ENCODE results near the gene SMIM17.

Gene SMIM17

GRCh38 chr19:56612737-56613136 lies 30.2 kb upstream of the SMIM17 start:
- H3K27ac ChIP-seq (ENCODE audit: low read length): no peak overlapping the region
- no peak overlapping the region for H3K9ac ChIP-seq (ENCODE audit: low read length in 2 of 2)
- H3K9me3 ChIP-seq (ENCODE audit: control insufficient read depth in 2 of 2, low read length in 2 of 2): peaks cover 0 to 12% of the 10 kb centered on the region in 2 donors
- no peaks in the 10 kb centered on the region for H3K27me3 ChIP-seq (ENCODE audit: control insufficient read depth in 1 of 2, insufficient read depth in 2 of 2, low read length in 2 of 2)
- peaks cover 6 to 12% of the 10 kb centered on the region in 2 donors for H3K36me3 ChIP-seq (ENCODE audit: control insufficient read depth in 2 of 2, insufficient read depth in 2 of 2, low read length in 2 of 2)
- no peaks in the 10 kb centered on the region for H3K4me1 ChIP-seq (ENCODE audit: control insufficient read depth, insufficient read depth, low read length)
- no peak overlapping the region for H3K4me3 ChIP-seq (ENCODE audit: low read length in 2 of 2)

GRCh38 chr19:56613639-56614038 lies 29.3 kb upstream of the SMIM17 start:
- no peak overlapping the region for H3K27ac ChIP-seq (ENCODE audit: low read length)
- H3K9me3 ChIP-seq (ENCODE audit: control insufficient read depth in 2 of 2, low read length in 2 of 2): peaks cover 0 to 12% of the 10 kb centered on the region in 2 donors
- H3K9ac ChIP-seq (ENCODE audit: low read length in 2 of 2): no peak overlapping the region
- no peak overlapping the region for H3K4me3 ChIP-seq (ENCODE audit: low read length in 2 of 2)
- no peaks in the 10 kb centered on the region for H3K4me1 ChIP-seq (ENCODE audit: control insufficient read depth, insufficient read depth, low read length)
- no peaks in the 10 kb centered on the region for H3K27me3 ChIP-seq (ENCODE audit: control insufficient read depth in 1 of 2, insufficient read depth in 2 of 2, low read length in 2 of 2)
- peaks cover 6 to 18% of the 10 kb centered on the region in 2 donors for H3K36me3 ChIP-seq (ENCODE audit: control insufficient read depth in 2 of 2, insufficient read depth in 2 of 2, low read length in 2 of 2)

GRCh38 chr19:56617531-56617930 lies 25.4 kb upstream of the SMIM17 start:
- H3K4me3 ChIP-seq (ENCODE audit: low read length in 2 of 2): no peak overlapping the region
- no peak overlapping the region for H3K9ac ChIP-seq (ENCODE audit: low read length in 2 of 2)
- peaks cover 9 to 10% of the 10 kb centered on the region in 2 donors for H3K9me3 ChIP-seq (ENCODE audit: control insufficient read depth in 2 of 2, low read length in 2 of 2)
- peaks cover 21 to 25% of the 10 kb centered on the region in 2 donors for H3K36me3 ChIP-seq (ENCODE audit: control insufficient read depth in 2 of 2, insufficient read depth in 2 of 2, low read length in 2 of 2)
- H3K27ac ChIP-seq (ENCODE audit: low read length): no peak overlapping the region
- H3K27me3 ChIP-seq (ENCODE audit: control insufficient read depth in 1 of 2, insufficient read depth in 2 of 2, low read length in 2 of 2): no peaks in the 10 kb centered on the region
- no peaks in the 10 kb centered on the region for H3K4me1 ChIP-seq (ENCODE audit: control insufficient read depth, insufficient read depth, low read length)

GRCh38 chr19:56619121-56619520 lies 23.8 kb upstream of the SMIM17 start:
- no peak overlapping the region for H3K9ac ChIP-seq (ENCODE audit: low read length in 2 of 2)
- no peaks in the 10 kb centered on the region for H3K27me3 ChIP-seq (ENCODE audit: control insufficient read depth in 1 of 2, insufficient read depth in 2 of 2, low read length in 2 of 2)
- peaks cover 8 to 9% of the 10 kb centered on the region in 2 donors for H3K9me3 ChIP-seq (ENCODE audit: control insufficient read depth in 2 of 2, low read length in 2 of 2)
- no peak overlapping the region for H3K27ac ChIP-seq (ENCODE audit: low read length)
- H3K4me3 ChIP-seq (ENCODE audit: low read length in 2 of 2): no peak overlapping the region
- peaks cover 24 to 32% of the 10 kb centered on the region in 2 donors for H3K36me3 ChIP-seq (ENCODE audit: control insufficient read depth in 2 of 2, insufficient read depth in 2 of 2, low read length in 2 of 2)
- no peaks in the 10 kb centered on the region for H3K4me1 ChIP-seq (ENCODE audit: control insufficient read depth, insufficient read depth, low read length)

GRCh38 chr19:56622374-56622773 lies 20.6 kb upstream of the SMIM17 start:
- no peaks in the 10 kb centered on the region for H3K4me1 ChIP-seq (ENCODE audit: control insufficient read depth, insufficient read depth, low read length)
- H3K9ac ChIP-seq (ENCODE audit: low read length in 2 of 2): no peak overlapping the region
- H3K9me3 ChIP-seq (ENCODE audit: control insufficient read depth in 2 of 2, low read length in 2 of 2): peaks cover 4 to 9% of the 10 kb centered on the region in 2 donors
- peaks cover 28 to 41% of the 10 kb centered on the region in 2 donors for H3K36me3 ChIP-seq (ENCODE audit: control insufficient read depth in 2 of 2, insufficient read depth in 2 of 2, low read length in 2 of 2)
- H3K27me3 ChIP-seq (ENCODE audit: control insufficient read depth in 1 of 2, insufficient read depth in 2 of 2, low read length in 2 of 2): no peaks in the 10 kb centered on the region
- H3K27ac ChIP-seq (ENCODE audit: low read length): no peak overlapping the region
- no peak overlapping the region for H3K4me3 ChIP-seq (ENCODE audit: low read length in 2 of 2)

- peaks cover 0 to 9% of the 10 kb centered on the region in 2 donors for H3K9me3 ChIP-seq (ENCODE audit: control insufficient read depth in 2 of 2, low read length in 2 of 2)
- no peaks in the 10 kb centered on the region for H3K4me1 ChIP-seq (ENCODE audit: control insufficient read depth, insufficient read depth, low read length)
- no peak overlapping the region for H3K4me3 ChIP-seq (ENCODE audit: low read length in 2 of 2)
- no peak overlapping the region for H3K27ac ChIP-seq (ENCODE audit: low read length)
- peaks cover 28 to 36% of the 10 kb centered on the region in 2 donors for H3K36me3 ChIP-seq (ENCODE audit: control insufficient read depth in 2 of 2, insufficient read depth in 2 of 2, low read length in 2 of 2)
- H3K27me3 ChIP-seq (ENCODE audit: control insufficient read depth in 1 of 2, insufficient read depth in 2 of 2, low read length in 2 of 2): no peaks in the 10 kb centered on the region
- no peak overlapping the region for H3K9ac ChIP-seq (ENCODE audit: low read length in 2 of 2)
Observed at GRCh38 chr19:56623006-56623405, 20.0 kb upstream of the SMIM17 start.

- no peaks in the 10 kb centered on the region for H3K4me1 ChIP-seq (ENCODE audit: control insufficient read depth, insufficient read depth, low read length)
- H3K27ac ChIP-seq (ENCODE audit: low read length): no peak overlapping the region
- H3K9ac ChIP-seq (ENCODE audit: low read length in 2 of 2): no peak overlapping the region
- H3K4me3 ChIP-seq (ENCODE audit: low read length in 2 of 2): no peak overlapping the region
- no peaks in the 10 kb centered on the region for H3K27me3 ChIP-seq (ENCODE audit: control insufficient read depth in 1 of 2, insufficient read depth in 2 of 2, low read length in 2 of 2)
- H3K36me3 ChIP-seq (ENCODE audit: control insufficient read depth in 2 of 2, insufficient read depth in 2 of 2, low read length in 2 of 2): peaks cover 28 to 34% of the 10 kb centered on the region in 2 donors
- peaks cover 5 to 18% of the 10 kb centered on the region in 2 donors for H3K9me3 ChIP-seq (ENCODE audit: control insufficient read depth in 2 of 2, low read length in 2 of 2)
Observed at GRCh38 chr19:56625708-56626107, 17.3 kb upstream of the SMIM17 start.

- no peaks in the 10 kb centered on the region for H3K4me1 ChIP-seq (ENCODE audit: control insufficient read depth, insufficient read depth, low read length)
- no peak overlapping the region for H3K4me3 ChIP-seq (ENCODE audit: low read length in 2 of 2)
- H3K27me3 ChIP-seq (ENCODE audit: control insufficient read depth in 1 of 2, insufficient read depth in 2 of 2, low read length in 2 of 2): no peaks in the 10 kb centered on the region
- peaks cover 19 to 25% of the 10 kb centered on the region in 2 donors for H3K9me3 ChIP-seq (ENCODE audit: control insufficient read depth in 2 of 2, low read length in 2 of 2)
- H3K36me3 ChIP-seq (ENCODE audit: control insufficient read depth in 2 of 2, insufficient read depth in 2 of 2, low read length in 2 of 2): peaks cover 0 to 2% of the 10 kb centered on the region in 2 donors
- no peak overlapping the region for H3K27ac ChIP-seq (ENCODE audit: low read length)
- no peak overlapping the region for H3K9ac ChIP-seq (ENCODE audit: low read length in 2 of 2)
Observed at GRCh38 chr19:56633021-56633420, 9.9 kb upstream of the SMIM17 start.

GRCh38 chr19:56637976-56638555 lies 4.9 kb upstream of the SMIM17 start:
- no peak overlapping the region for H3K9ac ChIP-seq (ENCODE audit: low read length in 2 of 2)
- H3K27ac ChIP-seq (ENCODE audit: low read length): no peak overlapping the region
- no peak overlapping the region for H3K4me3 ChIP-seq (ENCODE audit: low read length in 2 of 2)
- no peaks in the 10 kb centered on the region for H3K4me1 ChIP-seq (ENCODE audit: control insufficient read depth, insufficient read depth, low read length)
- H3K27me3 ChIP-seq (ENCODE audit: control insufficient read depth in 1 of 2, insufficient read depth in 2 of 2, low read length in 2 of 2): peaks cover 0 to 4% of the 10 kb centered on the region in 2 donors
- H3K36me3 ChIP-seq (ENCODE audit: control insufficient read depth in 2 of 2, insufficient read depth in 2 of 2, low read length in 2 of 2): no peaks in the 10 kb centered on the region
- peaks cover 6 to 11% of the 10 kb centered on the region in 2 donors for H3K9me3 ChIP-seq (ENCODE audit: control insufficient read depth in 2 of 2, low read length in 2 of 2)

GRCh38 chr19:56639217-56639616 lies 3.7 kb upstream of the SMIM17 start:
- peaks cover under 1% of the 10 kb centered on the region in 2 donors for H3K9me3 ChIP-seq (ENCODE audit: control insufficient read depth in 2 of 2, low read length in 2 of 2)
- peaks cover 10 to 12% of the 10 kb centered on the region in 2 donors for H3K27me3 ChIP-seq (ENCODE audit: control insufficient read depth in 1 of 2, insufficient read depth in 2 of 2, low read length in 2 of 2)
- H3K9ac ChIP-seq (ENCODE audit: low read length in 2 of 2): no peak overlapping the region
- no peak overlapping the region for H3K27ac ChIP-seq (ENCODE audit: low read length)
- no peak overlapping the region for H3K4me3 ChIP-seq (ENCODE audit: low read length in 2 of 2)
- no peaks in the 10 kb centered on the region for H3K4me1 ChIP-seq (ENCODE audit: control insufficient read depth, insufficient read depth, low read length)
- no peaks in the 10 kb centered on the region for H3K36me3 ChIP-seq (ENCODE audit: control insufficient read depth in 2 of 2, insufficient read depth in 2 of 2, low read length in 2 of 2)

- H3K27ac ChIP-seq (ENCODE audit: low read length): no peak overlapping the region
- H3K27me3 ChIP-seq (ENCODE audit: control insufficient read depth in 1 of 2, insufficient read depth in 2 of 2, low read length in 2 of 2): peaks cover 12 to 19% of the 10 kb centered on the region in 2 donors
- no peaks in the 10 kb centered on the region for H3K4me1 ChIP-seq (ENCODE audit: control insufficient read depth, insufficient read depth, low read length)
- no peak overlapping the region for H3K4me3 ChIP-seq (ENCODE audit: low read length in 2 of 2)
- peaks cover 0 to 8% of the 10 kb centered on the region in 2 donors for H3K9me3 ChIP-seq (ENCODE audit: control insufficient read depth in 2 of 2, low read length in 2 of 2)
- peaks cover 5 to 8% of the 10 kb centered on the region in 2 donors for H3K36me3 ChIP-seq (ENCODE audit: control insufficient read depth in 2 of 2, insufficient read depth in 2 of 2, low read length in 2 of 2)
- H3K9ac ChIP-seq (ENCODE audit: low read length in 2 of 2): no peak overlapping the region
Observed at GRCh38 chr19:56643460-56643955, 549 bp downstream of the SMIM17 start.

Measured in stomach smooth muscle (tissue), 2 donors.